ENCODE results near the gene ASTE1. TPM values are rescaled to one million over a fixed set of nuclear protein-coding genes. Genes with fewer than 3 reads are reported as not detected.

Gene ASTE1, protein sequence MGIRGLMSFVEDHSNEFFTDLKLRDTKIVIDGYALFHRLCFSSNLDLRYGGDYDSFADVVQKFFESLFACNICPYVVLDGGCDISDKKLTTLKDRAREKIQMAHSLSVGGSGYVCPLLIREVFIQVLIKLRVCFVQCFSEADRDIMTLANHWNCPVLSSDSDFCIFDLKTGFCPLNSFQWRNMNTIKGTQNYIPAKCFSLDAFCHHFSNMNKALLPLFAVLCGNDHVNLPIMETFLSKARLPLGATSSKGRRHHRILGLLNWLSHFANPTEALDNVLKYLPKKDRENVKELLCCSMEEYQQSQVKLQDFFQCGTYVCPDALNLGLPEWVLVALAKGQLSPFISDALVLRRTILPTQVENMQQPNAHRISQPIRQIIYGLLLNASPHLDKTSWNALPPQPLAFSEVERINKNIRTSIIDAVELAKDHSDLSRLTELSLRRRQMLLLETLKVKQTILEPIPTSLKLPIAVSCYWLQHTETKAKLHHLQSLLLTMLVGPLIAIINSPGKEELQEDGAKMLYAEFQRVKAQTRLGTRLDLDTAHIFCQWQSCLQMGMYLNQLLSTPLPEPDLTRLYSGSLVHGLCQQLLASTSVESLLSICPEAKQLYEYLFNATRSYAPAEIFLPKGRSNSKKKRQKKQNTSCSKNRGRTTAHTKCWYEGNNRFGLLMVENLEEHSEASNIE
- total RNA-seq (ENCODE audit: low replicate concordance), result 5.8 and 9.4 TPM in 2 replicates

DNA sequence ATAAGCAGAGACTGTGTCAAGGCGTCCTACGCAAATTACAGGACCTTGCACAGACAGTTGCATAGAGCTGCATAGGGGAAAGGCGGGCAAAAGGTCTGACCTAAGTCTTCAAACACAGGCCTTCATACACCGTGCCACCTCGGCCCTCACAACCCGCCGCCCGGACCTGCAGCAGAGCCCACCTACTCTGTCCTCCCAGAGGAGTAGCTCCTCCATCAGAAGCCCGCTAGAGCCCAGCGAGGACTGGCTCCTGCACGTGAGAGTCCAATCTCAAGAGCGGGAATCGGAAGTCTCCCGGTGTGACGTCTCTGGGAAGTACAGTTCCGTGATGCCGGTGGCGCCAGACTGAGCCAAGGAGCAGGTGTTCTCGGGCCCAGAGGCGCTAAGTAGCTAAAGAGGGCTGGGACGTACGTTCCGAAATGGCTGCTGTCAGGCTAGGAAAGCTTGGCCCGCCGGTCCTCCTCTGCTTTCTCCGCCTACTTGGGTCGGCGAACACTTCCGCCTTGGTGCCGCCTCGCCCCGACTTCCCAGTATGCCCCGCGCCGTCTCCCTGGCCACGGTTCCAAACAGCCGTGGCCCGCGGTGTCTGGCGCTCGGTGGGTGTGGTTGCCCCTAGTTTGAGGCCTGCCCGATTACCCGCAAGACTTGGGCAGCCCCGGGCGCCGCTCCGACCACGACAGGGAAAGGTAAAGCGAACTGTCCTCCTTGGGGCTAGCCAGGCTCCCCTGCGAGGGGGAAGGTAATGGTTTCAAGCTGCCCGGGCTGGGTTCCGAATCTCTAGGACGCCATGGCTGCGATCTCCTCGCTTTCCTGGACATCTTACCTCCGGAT lies at the start of gene ASTE1, which contains the start of gene NEK11:
Gene ASTE1, minus strand, starts transcription at position 505 of the 831 bp plus-strand sequence. CDS start 1,519 bp downstream, outside the sequence.
Gene NEK11, plus strand, starts transcription at position 557 of the 831 bp plus-strand sequence. CDS start 2,832 bp downstream, outside the sequence.

Other genes starting within 250 kb of the ASTE1 start
- gene ATP2C1, start 132.7 kb downstream of the ASTE1 start, total RNA-seq (ENCODE audit: low replicate concordance), result 160 and 167 TPM in 2 replicates
- gene NEK11, start 52 bp upstream of the ASTE1 start, total RNA-seq (ENCODE audit: low replicate concordance), result 4.1 and 5.4 TPM in 2 replicates